NCI-H82 treated with DMSO at 0.1 percent for 48 hours (cell line): ENCODE results near the gene REN.
A peak's percentile ranks its signal among the peaks of the same experiment; 100 is the strongest.

Experiments
- DNase-seq: peaks from one replicate; lab custom pipeline; 2025; ENCODE audit not compliant: unreplicated experiment; lab: John Stamatoyannopoulos, UW

REN gene

GRCh38 chr1:204134103-204134502 lies 32.0 kb downstream of the REN start:
- no peak for DNase-seq

GRCh38 chr1:204132718-204133117 lies 33.4 kb downstream of the REN start:
- no peak for DNase-seq

GRCh38 chr1:204131978-204132377 lies 34.2 kb downstream of the REN start:
- no peak for DNase-seq

- no peak for DNase-seq
Measured at GRCh38 chr1:204130981-204131892, 34.9 kb downstream of the REN start.

GRCh38 chr1:204130178-204130577 lies 36.0 kb downstream of the REN start:
- DNase-seq = no peak

GRCh38 chr1:204128964-204129896 lies 36.9 kb downstream of the REN start:
- DNase-seq = peak; percentile 58

GRCh38 chr1:204128464-204128963 lies 37.6 kb downstream of the REN start:
- DNase-seq = no peak

GRCh38 chr1:204127597-204128242 lies 38.4 kb downstream of the REN start:
- peak; percentile 50 for DNase-seq

GRCh38 chr1:204126956-204127355 lies 39.2 kb downstream of the REN start:
- no peak for DNase-seq

GRCh38 chr1:204126386-204126785 lies 39.8 kb downstream of the REN start:
- no peak for DNase-seq

GRCh38 chr1:204125759-204126351 lies 40.3 kb downstream of the REN start:
- no peak for DNase-seq

GRCh38 chr1:204124639-204125038 lies 41.5 kb downstream of the REN start:
- DNase-seq = no peak

GRCh38 chr1:204123376-204123775 lies 42.8 kb downstream of the REN start:
- DNase-seq = peak; percentile 19

GRCh38 chr1:204121840-204122555 lies 44.1 kb downstream of the REN start:
- DNase-seq = no peak

- DNase-seq = no peak
Measured at GRCh38 chr1:204116539-204116938, 49.6 kb downstream of the REN start.

GRCh38 chr1:204115116-204115515 lies 51.0 kb downstream of the REN start:
- no peak for DNase-seq

GRCh38 chr1:204114606-204115005 lies 51.5 kb downstream of the REN start:
- DNase-seq = no peak

- no peak for DNase-seq
Measured at GRCh38 chr1:204113896-204114295, 52.2 kb downstream of the REN start.

GRCh38 chr1:204112876-204113730 lies 53.0 kb downstream of the REN start:
- DNase-seq = no peak
